Skeletal muscle cell (primary cell): Measurements from ENCODE around the gene MYL12B.

Experiments
- DNase-seq: peaks from one replicate; pipeline ENCODE4 v3.0.0-alpha.2; 2010; ENCODE audit warnings: low read depth
- H3K4me3 ChIP-seq: 2 replicates; pipeline ENCODE4 v1.5.1; 2011; ENCODE audit warnings: low read depth, mild to moderate bottlenecking, control low read depth, low read length, moderate library complexity

MYL12B gene

GRCh38 chr18:3233433-3234168 lies 28.3 kb upstream of the MYL12B start:
- DNase-seq = no peak
- H3K4me3 ChIP-seq = no peak overlapping the region

GRCh38 chr18:3234457-3234856 lies 27.5 kb upstream of the MYL12B start:
- H3K4me3 ChIP-seq = no peak overlapping the region
- DNase-seq = no peak

GRCh38 chr18:3235846-3236245 lies 26.1 kb upstream of the MYL12B start:
- no peak overlapping the region for H3K4me3 ChIP-seq
- DNase-seq = no peak

GRCh38 chr18:3236470-3236869 lies 25.5 kb upstream of the MYL12B start:
- no peak overlapping the region for H3K4me3 ChIP-seq
- DNase-seq = no peak

- no peak for DNase-seq
Observed at GRCh38 chr18:3238742-3239141, 23.2 kb upstream of the MYL12B start.

GRCh38 chr18:3245185-3245564 lies 16.8 kb upstream of the MYL12B start:
- no peak for DNase-seq
- H3K4me3 ChIP-seq = no peak overlapping the region

More at GRCh38 chr18:3238742-3239141, 23.2 kb upstream of the MYL12B start:
- H3K4me3 ChIP-seq = no peak overlapping the region

GRCh38 chr18:3245853-3246634 lies 15.9 kb upstream of the MYL12B start:
- DNase-seq = peak; percentile 67
- H3K4me3 ChIP-seq = peak overlapping the region; percentile 92

GRCh38 chr18:3246635-3247239 lies 15.2 kb upstream of the MYL12B start:
- DNase-seq = no peak
- peak overlapping the region; percentile 92 for H3K4me3 ChIP-seq

- peak; percentile 96 for DNase-seq
- H3K4me3 ChIP-seq = peak within 1 kb of the TSS; percentile 92
Observed at GRCh38 chr18:3247240-3248061, 14.5 kb upstream of the MYL12B start, which contains the start of gene MYL12A. MYL12A (plus strand) TSS chr18:3247801; CDS start chr18:3253248, 5,447 bp downstream.

GRCh38 chr18:3248062-3248657 lies 13.8 kb upstream of the MYL12B start:
- DNase-seq = peak; percentile 36
- H3K4me3 ChIP-seq = peak overlapping the region; percentile 92

- peak overlapping the region; percentile 92 for H3K4me3 ChIP-seq
- no peak for DNase-seq
Observed at GRCh38 chr18:3248658-3249359, 13.1 kb upstream of the MYL12B start.

GRCh38 chr18:3250237-3251107 lies 11.5 kb upstream of the MYL12B start:
- H3K4me3 ChIP-seq = peak overlapping the region; percentile 17
- DNase-seq = peak; percentile 33

GRCh38 chr18:3251249-3251962 lies 10.5 kb upstream of the MYL12B start:
- DNase-seq = no peak
- H3K4me3 ChIP-seq = no peak overlapping the region

- DNase-seq = no peak
- no peak overlapping the region for H3K4me3 ChIP-seq
Observed at GRCh38 chr18:3251963-3252277, 10.0 kb upstream of the MYL12B start.

GRCh38 chr18:3252843-3253242 lies 9.1 kb upstream of the MYL12B start:
- DNase-seq = no peak
- H3K4me3 ChIP-seq = no peak overlapping the region

- no peak overlapping the region for H3K4me3 ChIP-seq
- no peak for DNase-seq
Observed at GRCh38 chr18:3254725-3255124, 7.2 kb upstream of the MYL12B start.

GRCh38 chr18:3255611-3256165 lies 6.2 kb upstream of the MYL12B start:
- H3K4me3 ChIP-seq = no peak overlapping the region
- no peak for DNase-seq
